Activated naive CD4-positive, alpha-beta T cell treated with anti-CD3 and anti-CD28 coated beads, Interleukin-2, amount 10 ng/mL, durations not matched to agents 7 days and 5 days (primary cell): ENCODE results near the gene FSTL4.
"Not testable (repeated sequence)": the region's sequence is repeated elsewhere in the genome, so short reads cannot be mapped to it uniquely, and the experiment has no call there.

Experiments
- CTCF ChIA-PET: fragments of 350-600 bp; sonication (Branson Sonifier 250); formaldehyde crosslinking; loops from one replicate; lab custom pipeline; 2021; ENCODE audit warnings: antibody characterized with exemption; lab: Charles Lee
- DNase-seq: peaks from one replicate; pipeline ENCODE4 v3.0.0-alpha.2; 2020
- H3K27ac Mint-ChIP-seq: one replicate; pipeline ENCODE4 v1.8.0; 2021; ENCODE audit warnings: mild to moderate bottlenecking, moderate library complexity, mixed read lengths
- H3K27me3 Mint-ChIP-seq: one replicate; pipeline ENCODE4 v1.8.0; 2021; ENCODE audit warnings: mild to moderate bottlenecking, mixed read lengths
- H3K36me3 Mint-ChIP-seq: one replicate; pipeline ENCODE4 v1.8.0; 2021; ENCODE audit warnings: mixed read lengths
- H3K4me1 Mint-ChIP-seq: one replicate; pipeline ENCODE4 v1.8.0; 2021; ENCODE audit warnings: mixed read lengths
- H3K4me3 Mint-ChIP-seq: one replicate; pipeline ENCODE4 v1.8.0; 2021; ENCODE audit warnings: mild to moderate bottlenecking, moderate library complexity, mixed read lengths
- H3K9me3 Mint-ChIP-seq: one replicate; pipeline ENCODE4 v1.8.0; 2021; ENCODE audit warnings: mixed read lengths

Gene FSTL4

GRCh38 chr5:133220851-133221674 is 391.3 kb downstream of the FSTL4 start:
- Mint-ChIP-seq H3K4me3 (no peak overlapping the region), H3K27ac (no peak overlapping the region), H3K4me1 (no peaks in the 10 kb centered on the region), H3K27me3 (peaks cover 12% of the 10 kb centered on the region), H3K36me3 (no peaks in the 10 kb centered on the region), H3K9me3 (no peaks in the 10 kb centered on the region)
- DNase-seq, result no peak
- CTCF ChIA-PET, result no interaction called here

DNA sequence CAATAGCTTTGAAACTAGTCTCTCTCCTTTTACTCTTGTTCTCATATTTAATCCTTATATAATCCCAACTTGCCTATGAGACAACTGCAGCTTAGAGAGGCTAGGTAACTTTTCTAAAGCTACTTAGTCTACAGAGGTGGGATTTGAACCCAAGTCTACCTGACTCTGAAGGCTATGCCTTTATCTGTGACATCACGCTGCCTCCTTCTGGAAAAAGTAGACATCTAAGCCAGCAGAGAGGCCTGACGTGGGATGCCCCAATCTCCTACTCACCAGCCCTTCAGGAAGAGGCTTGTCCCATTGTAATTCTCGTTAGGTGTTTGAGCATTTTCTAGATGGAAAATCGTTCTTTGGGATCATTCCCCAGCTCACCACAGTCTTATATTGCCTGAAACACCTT is 393.0 kb downstream of the FSTL4 start:
- Mint-ChIP-seq H3K27me3 (peaks cover 7% of the 10 kb centered on the region), H3K4me1 (no peaks in the 10 kb centered on the region), H3K4me3 (no peak overlapping the region), H3K9me3 (no peaks in the 10 kb centered on the region), H3K36me3 (no peaks in the 10 kb centered on the region), H3K27ac (no peak overlapping the region)
- DNase-seq, result no peak
- CTCF ChIA-PET, result interaction anchor here (1.3 to 1.7 kb wide), 2 partner anchors 106 to 109 kb away, joined by 5 to 6 read pairs; no protein-coding TSS in a partner anchor

- H3K27ac Mint-ChIP-seq, H3K4me1 Mint-ChIP-seq, H3K27me3 Mint-ChIP-seq, CTCF ChIA-PET, DNase-seq, H3K9me3 Mint-ChIP-seq, H3K4me3 Mint-ChIP-seq, H3K36me3 Mint-ChIP-seq: not testable (repeated sequence)
Measured at GRCh38 chr5:133216138-133216537, 396.2 kb downstream of the FSTL4 start.

GRCh38 chr5:133214153-133214820 is 398.1 kb downstream of the FSTL4 start:
- no peaks in the 10 kb centered on the region for H3K9me3 Mint-ChIP-seq
- no peaks in the 10 kb centered on the region for H3K4me1 Mint-ChIP-seq
- H3K27me3 Mint-ChIP-seq, result peaks cover 6% of the 10 kb centered on the region
- H3K27ac Mint-ChIP-seq, result no peak overlapping the region
- H3K36me3 Mint-ChIP-seq, result no peaks in the 10 kb centered on the region
- no peak for DNase-seq
- CTCF ChIA-PET, result no interaction called here
- H3K4me3 Mint-ChIP-seq, result no peak overlapping the region

GRCh38 chr5:133205649-133206048 is 406.7 kb downstream of the FSTL4 start:
- Mint-ChIP-seq H3K9me3 (no peaks in the 10 kb centered on the region), H3K27ac (no peak overlapping the region), H3K4me1 (no peaks in the 10 kb centered on the region), H3K4me3 (no peak overlapping the region), H3K36me3 (no peaks in the 10 kb centered on the region), H3K27me3 (peaks cover 7% of the 10 kb centered on the region)
- CTCF ChIA-PET, result no interaction called here
- DNase-seq, result no peak

GRCh38 chr5:133205204-133205603 is 407.1 kb downstream of the FSTL4 start:
- no peak for DNase-seq
- CTCF ChIA-PET, result no interaction called here
- H3K4me3 Mint-ChIP-seq, result no peak overlapping the region

DNA sequence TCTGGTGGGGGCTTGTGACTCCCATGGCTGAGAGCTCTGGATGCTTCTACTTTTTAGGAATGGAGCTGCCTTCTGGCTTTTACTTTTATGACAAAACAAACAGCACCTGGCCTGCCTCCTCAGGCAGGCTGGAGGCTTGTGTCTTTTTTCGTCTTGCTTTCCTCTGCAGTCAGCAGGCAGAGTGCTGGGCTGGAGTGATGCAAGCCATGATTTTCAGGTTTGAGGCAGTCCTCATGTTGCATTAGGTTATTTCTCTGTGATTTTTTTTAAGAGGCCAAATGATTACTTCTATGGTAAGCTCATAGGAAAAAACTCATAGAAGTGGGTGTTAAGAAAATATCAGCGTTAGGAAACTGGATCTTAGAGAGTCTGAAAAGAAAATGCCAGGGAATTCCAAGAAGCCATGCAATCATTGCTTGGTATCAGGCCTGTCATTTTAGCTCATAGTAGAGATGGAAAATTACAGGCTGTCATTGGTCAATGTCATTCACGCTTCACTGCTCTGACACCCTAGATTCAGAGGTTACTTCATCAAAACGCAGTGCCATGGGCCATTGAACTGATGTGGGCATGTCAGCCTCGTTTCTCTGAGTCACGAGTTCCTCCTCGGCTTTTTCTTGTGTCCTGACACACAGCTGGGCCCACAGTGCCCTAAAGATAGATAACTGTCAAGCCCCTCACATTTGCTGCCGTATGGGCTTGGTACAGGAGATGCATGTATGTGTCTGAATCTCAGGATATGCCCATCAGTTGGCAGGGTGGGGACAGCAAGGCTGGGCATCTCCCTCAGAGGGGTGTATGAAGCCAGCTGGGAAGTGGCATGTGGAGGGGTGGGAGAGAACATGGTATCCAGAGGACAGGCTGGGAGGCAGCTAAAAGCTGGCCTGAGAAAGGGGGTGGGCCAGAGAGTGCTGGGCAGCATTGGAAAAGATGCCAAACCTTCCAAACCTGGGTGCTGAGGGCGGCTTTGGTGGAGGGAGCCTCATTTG is 408.7 kb downstream of the FSTL4 start:
- Mint-ChIP-seq H3K27me3 (peaks cover 6% of the 10 kb centered on the region), H3K4me3 (no peak overlapping the region), H3K4me1 (no peaks in the 10 kb centered on the region), H3K36me3 (no peaks in the 10 kb centered on the region), H3K27ac (no peak overlapping the region), H3K9me3 (no peaks in the 10 kb centered on the region)
- CTCF ChIA-PET, result no interaction called here
- DNase-seq, result no peak

More at GRCh38 chr5:133205204-133205603, 407.1 kb downstream of the FSTL4 start:
- peaks cover 9% of the 10 kb centered on the region for H3K27me3 Mint-ChIP-seq
- no peak overlapping the region for H3K27ac Mint-ChIP-seq
- no peaks in the 10 kb centered on the region for H3K4me1 Mint-ChIP-seq
- no peaks in the 10 kb centered on the region for H3K36me3 Mint-ChIP-seq
- no peaks in the 10 kb centered on the region for H3K9me3 Mint-ChIP-seq

DNA sequence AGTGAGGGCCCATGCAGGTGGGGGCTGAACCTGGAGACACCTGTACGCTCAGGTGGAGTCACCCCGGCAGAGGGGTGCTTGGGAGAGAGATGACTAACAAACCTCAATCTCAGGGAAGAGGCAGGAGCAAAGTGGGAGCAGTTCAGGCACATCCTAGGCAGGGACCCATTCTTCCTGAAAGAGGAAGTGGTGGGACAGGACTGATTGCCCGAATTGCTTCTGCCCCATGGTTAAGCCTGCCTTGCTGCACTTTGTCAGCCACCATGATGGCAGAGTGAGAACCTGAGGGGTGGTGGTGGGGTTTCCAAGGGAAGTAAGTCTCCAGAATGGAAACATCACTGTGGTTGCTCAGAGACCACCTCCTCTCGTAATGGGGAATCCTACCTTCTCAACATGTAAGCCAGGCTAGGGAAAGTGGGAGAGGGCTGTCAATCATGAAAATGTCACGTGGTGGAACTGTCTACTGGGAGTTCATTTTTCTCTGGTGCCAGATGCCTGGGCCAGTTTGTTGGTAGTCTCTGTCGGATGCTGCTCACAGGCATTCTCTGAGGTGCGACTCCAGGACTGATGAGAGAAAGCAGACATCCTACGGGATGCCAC is 410.2 kb downstream of the FSTL4 start:
- Mint-ChIP-seq H3K36me3 (no peaks in the 10 kb centered on the region), H3K9me3 (no peaks in the 10 kb centered on the region), H3K4me1 (no peaks in the 10 kb centered on the region), H3K27me3 (peaks cover 6% of the 10 kb centered on the region), H3K4me3 (no peak overlapping the region), H3K27ac (no peak overlapping the region)
- DNase-seq, result no peak
- CTCF ChIA-PET, result no interaction called here

- Mint-ChIP-seq H3K27me3 (peaks cover 6% of the 10 kb centered on the region), H3K27ac (no peak overlapping the region), H3K9me3 (no peaks in the 10 kb centered on the region), H3K36me3 (no peaks in the 10 kb centered on the region), H3K4me3 (no peak overlapping the region), H3K4me1 (no peaks in the 10 kb centered on the region)
- CTCF ChIA-PET, result no interaction called here
- no peak for DNase-seq
Measured at GRCh38 chr5:133201310-133201709, 411.0 kb downstream of the FSTL4 start.

DNA sequence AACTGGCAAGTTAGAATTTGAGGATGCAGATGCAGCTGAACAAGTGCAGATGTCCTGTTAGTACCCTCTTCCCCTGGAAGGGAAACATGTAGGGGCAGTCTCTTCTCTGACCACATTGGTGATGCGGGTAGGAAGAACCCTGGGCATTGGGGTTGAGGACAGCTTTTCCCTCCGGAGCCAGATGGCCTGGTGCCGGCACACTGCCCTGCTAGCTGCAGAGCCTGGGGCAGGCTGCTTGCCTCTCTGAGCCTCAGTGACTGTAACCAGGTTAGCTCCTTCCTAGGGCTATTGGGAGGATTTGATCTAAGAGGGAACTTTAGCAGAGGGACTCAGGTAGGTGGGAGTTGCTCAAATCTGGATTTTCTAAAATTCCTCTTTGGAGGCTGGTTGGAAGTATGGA is 412.1 kb downstream of the FSTL4 start:
- Mint-ChIP-seq H3K27ac (no peak overlapping the region), H3K9me3 (no peaks in the 10 kb centered on the region), H3K4me3 (no peak overlapping the region), H3K4me1 (no peaks in the 10 kb centered on the region), H3K27me3 (peaks cover 12% of the 10 kb centered on the region), H3K36me3 (no peaks in the 10 kb centered on the region)
- DNase-seq, result no peak
- CTCF ChIA-PET, result no interaction called here

- no peaks in the 10 kb centered on the region for H3K9me3 Mint-ChIP-seq
- CTCF ChIA-PET, result no interaction called here
- no peak overlapping the region for H3K4me3 Mint-ChIP-seq
- no peak overlapping the region for H3K27ac Mint-ChIP-seq
- H3K4me1 Mint-ChIP-seq, result no peaks in the 10 kb centered on the region
- H3K36me3 Mint-ChIP-seq, result no peaks in the 10 kb centered on the region
- peaks cover 17% of the 10 kb centered on the region for H3K27me3 Mint-ChIP-seq
- DNase-seq, result no peak
Measured at GRCh38 chr5:133199417-133200178, 412.7 kb downstream of the FSTL4 start.

- no peaks in the 10 kb centered on the region for H3K9me3 Mint-ChIP-seq
- no peak overlapping the region for H3K27ac Mint-ChIP-seq
- CTCF ChIA-PET, result no interaction called here
- H3K4me1 Mint-ChIP-seq, result no peaks in the 10 kb centered on the region
- DNase-seq, result no peak
- H3K4me3 Mint-ChIP-seq, result no peak overlapping the region
- no peaks in the 10 kb centered on the region for H3K36me3 Mint-ChIP-seq
- H3K27me3 Mint-ChIP-seq, result peaks cover 17% of the 10 kb centered on the region
Measured at GRCh38 chr5:133198511-133198910, 413.8 kb downstream of the FSTL4 start.

DNA sequence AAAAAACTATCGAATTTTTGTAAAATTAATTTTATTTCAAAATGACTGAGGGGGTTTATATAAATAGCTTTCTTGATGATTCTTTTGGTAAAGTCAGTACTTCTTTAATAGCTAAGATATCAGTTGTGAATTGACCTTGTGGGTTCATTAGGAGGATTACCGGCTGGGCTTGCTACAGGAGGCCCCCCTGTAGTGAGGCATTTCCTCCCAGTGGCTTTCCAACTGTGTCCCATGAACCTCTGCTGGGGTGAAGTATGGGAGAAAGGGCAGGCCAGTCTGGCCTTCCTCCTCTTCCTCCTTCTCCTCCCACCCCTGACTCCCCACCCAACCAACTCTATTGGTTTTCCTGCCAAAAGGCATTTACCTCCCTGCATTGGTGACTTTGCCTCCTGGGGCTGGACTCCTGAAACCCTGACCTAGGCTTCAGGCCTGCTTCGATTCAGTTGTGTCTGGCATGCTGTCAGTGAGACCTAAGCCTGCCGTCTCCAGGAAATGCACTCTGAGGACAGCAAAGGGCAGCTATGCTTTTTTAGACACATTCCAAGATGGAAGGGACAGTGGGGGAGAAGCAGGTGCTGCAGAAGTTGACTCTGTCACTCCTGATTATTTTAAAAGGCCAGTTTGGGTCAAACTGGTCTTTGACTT is 415.8 kb downstream of the FSTL4 start:
- Mint-ChIP-seq H3K36me3 (no peaks in the 10 kb centered on the region), H3K27me3 (peaks cover 17% of the 10 kb centered on the region), H3K4me1 (no peaks in the 10 kb centered on the region), H3K9me3 (no peaks in the 10 kb centered on the region), H3K27ac (no peak overlapping the region), H3K4me3 (no peak overlapping the region)
- DNase-seq, result no peak
- CTCF ChIA-PET, result interaction anchor here (0.8 kb wide), 1 partner anchor 742 kb away, joined by 5 read pairs; no protein-coding TSS in a partner anchor
